Hematopoietic multipotent progenitor cell (in vitro differentiated cells): ENCODE results near the gene FBXW5. TPM values are rescaled to one million over a fixed set of nuclear protein-coding genes. Genes with fewer than 3 reads are reported as not detected.

Experiments
- DNase-seq, 3 donors: peaks; one replicate each; pipeline ENCODE4 v3.0.0-alpha.2; 2011 to 2015; ENCODE audit warnings: low read depth in 2 of 3, low spot score in 2 of 3
- total RNA-seq: library from RNA; depleted of rRNA; stranded (reverse); fragments of >200 nt; gene quantifications from one replicate; pipeline ENCODE4 v1.2.3, GENCODE V29; 2012

FBXW5 gene
- total RNA-seq, 1 donor, result 179 TPM

GRCh38 chr9:136951541-136952320 lies 7.2 kb upstream of the FBXW5 start, which contains the start of gene LCN12:
Gene LCN12 (plus strand): TSS chr9:136952273. CDS start chr9:136952328, 55 bp downstream.
- DNase-seq, result no peak

GRCh38 chr9:136950656-136951276 lies 6.2 kb upstream of the FBXW5 start:
- DNase-seq, result no peak

- DNase-seq, result peak; percentile 92 to 96 (median 95)
Measured at GRCh38 chr9:136949817-136950655, 5.5 kb upstream of the FBXW5 start.

GRCh38 chr9:136949239-136949816 lies 4.8 kb upstream of the FBXW5 start:
- no peak for DNase-seq

GRCh38 chr9:136947955-136948510 lies 3.5 kb upstream of the FBXW5 start:
- peak in 2 of 3 donors; percentile 41 to 47 for DNase-seq

- DNase-seq, result no peak
Measured at GRCh38 chr9:136947028-136947891, 2.7 kb upstream of the FBXW5 start.

- DNase-seq, result no peak
Measured at GRCh38 chr9:136946228-136947027, 1.9 kb upstream of the FBXW5 start.

- no peak for DNase-seq
Measured at GRCh38 chr9:136945333-136946227, 1.0 kb upstream of the FBXW5 start.

- peak; percentile 26 to 75 (median 58) for DNase-seq
Measured at GRCh38 chr9:136944212-136944518, 373 bp downstream of the FBXW5 start.

- no peak for DNase-seq
Measured at GRCh38 chr9:136943291-136944211, 987 bp downstream of the FBXW5 start.

GRCh38 chr9:136942881-136943230 lies 1.7 kb downstream of the FBXW5 start:
- no peak for DNase-seq

- DNase-seq, result no peak
Measured at GRCh38 chr9:136942112-136942880, 2.2 kb downstream of the FBXW5 start.

- no peak for DNase-seq
Measured at GRCh38 chr9:136941231-136942111, 3.1 kb downstream of the FBXW5 start.

- DNase-seq, result no peak
Measured at GRCh38 chr9:136940526-136941230, 3.9 kb downstream of the FBXW5 start.
